NB4 (cell line): ENCODE data around the gene MRM3.
A peak's percentile ranks its signal among the peaks of the same experiment; 100 is the strongest.
"Not testable (repeated sequence)": the region's sequence is repeated elsewhere in the genome, so short reads cannot be mapped to it uniquely, and the experiment has no call there.

ENCODE experiments used
- DNase-seq: peaks from one replicate; pipeline ENCODE4 v3.0.0; 2010; ENCODE audit warnings: low read depth
- H3K4me3 ChIP-seq: one replicate; pipeline ENCODE4 v1.5.1; 2011; ENCODE audit warnings: mild to moderate bottlenecking, low read depth, low read length, moderate library complexity
- MYC ChIP-seq: IDR thresholded peaks from 2 replicates; pipeline ENCODE4 v1.6.1; 2011; ENCODE audit warnings: low read depth, low read length
- POLR2A ChIP-seq: IDR thresholded peaks from 2 replicates; pipeline ENCODE4 v1.6.1; 2011; ENCODE audit warnings: mild to moderate bottlenecking; ENCODE audit not compliant: insufficient read length; ENCODE audit errors: extremely low read depth
- TF ChIP-seq, protein P1 (sequence below): IDR thresholded peaks from 2 replicates; pipeline ENCODE4 v1.6.1; 2011; ENCODE audit warnings: low read depth, low read length
- TF ChIP-seq, protein P2 (sequence below): IDR thresholded peaks from one replicate; pipeline ENCODE4 v1.5.1; 2012; ENCODE audit warnings: low read depth, low read length

Gene MRM3

DNA sequence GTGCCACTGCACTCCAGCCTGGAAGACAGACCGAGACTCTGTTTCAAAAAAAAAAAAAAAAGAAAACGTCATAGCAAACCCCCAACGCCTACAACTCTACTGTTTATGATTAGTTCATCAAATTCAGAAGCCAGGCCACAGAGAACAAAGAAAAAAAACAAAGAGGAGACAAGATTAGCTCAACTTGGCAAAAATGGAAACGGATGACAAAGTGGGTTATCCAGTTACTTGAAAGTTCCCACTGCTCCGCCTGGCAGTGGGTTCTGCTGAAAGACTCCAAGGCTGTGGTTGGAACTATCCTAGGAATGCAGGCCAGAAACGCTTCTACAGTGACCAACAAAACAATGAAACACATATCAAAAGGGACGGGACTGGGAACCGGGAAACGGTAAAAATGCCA, 53.1 kb downstream of the MRM3 start:
- DNase-seq = no peak
- H3K4me3 ChIP-seq = no peak overlapping the region
- no peak for TF ChIP-seq POLR2A
- no peak for TF ChIP-seq MYC
- TF ChIP-seq, protein P1, sequence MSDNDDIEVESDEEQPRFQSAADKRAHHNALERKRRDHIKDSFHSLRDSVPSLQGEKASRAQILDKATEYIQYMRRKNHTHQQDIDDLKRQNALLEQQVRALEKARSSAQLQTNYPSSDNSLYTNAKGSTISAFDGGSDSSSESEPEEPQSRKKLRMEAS = no peak
- TF ChIP-seq, protein P2, sequence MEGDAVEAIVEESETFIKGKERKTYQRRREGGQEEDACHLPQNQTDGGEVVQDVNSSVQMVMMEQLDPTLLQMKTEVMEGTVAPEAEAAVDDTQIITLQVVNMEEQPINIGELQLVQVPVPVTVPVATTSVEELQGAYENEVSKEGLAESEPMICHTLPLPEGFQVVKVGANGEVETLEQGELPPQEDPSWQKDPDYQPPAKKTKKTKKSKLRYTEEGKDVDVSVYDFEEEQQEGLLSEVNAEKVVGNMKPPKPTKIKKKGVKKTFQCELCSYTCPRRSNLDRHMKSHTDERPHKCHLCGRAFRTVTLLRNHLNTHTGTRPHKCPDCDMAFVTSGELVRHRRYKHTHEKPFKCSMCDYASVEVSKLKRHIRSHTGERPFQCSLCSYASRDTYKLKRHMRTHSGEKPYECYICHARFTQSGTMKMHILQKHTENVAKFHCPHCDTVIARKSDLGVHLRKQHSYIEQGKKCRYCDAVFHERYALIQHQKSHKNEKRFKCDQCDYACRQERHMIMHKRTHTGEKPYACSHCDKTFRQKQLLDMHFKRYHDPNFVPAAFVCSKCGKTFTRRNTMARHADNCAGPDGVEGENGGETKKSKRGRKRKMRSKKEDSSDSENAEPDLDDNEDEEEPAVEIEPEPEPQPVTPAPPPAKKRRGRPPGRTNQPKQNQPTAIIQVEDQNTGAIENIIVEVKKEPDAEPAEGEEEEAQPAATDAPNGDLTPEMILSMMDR = no peak

DNA sequence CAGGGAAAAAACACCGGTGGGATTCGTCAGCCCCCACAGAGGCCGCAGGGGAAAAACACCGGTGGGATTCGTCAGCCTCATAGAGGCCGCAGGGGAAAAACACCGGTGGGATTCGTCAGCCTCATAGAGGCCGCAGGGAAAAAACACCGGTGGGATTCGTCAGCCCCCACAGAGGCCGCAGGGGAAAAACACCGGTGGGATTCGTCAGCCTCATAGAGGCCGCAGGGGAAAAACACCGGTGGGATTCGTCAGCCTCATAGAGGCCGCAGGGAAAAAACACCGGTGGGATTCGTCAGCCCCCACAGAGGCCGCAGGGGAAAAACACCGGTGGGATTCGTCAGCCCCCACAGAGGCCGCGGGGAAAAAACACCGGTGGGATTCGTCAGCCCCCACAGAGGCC, 53.6 kb downstream of the MRM3 start:
- not testable (repeated sequence) for DNase-seq, H3K4me3 ChIP-seq

DNA sequence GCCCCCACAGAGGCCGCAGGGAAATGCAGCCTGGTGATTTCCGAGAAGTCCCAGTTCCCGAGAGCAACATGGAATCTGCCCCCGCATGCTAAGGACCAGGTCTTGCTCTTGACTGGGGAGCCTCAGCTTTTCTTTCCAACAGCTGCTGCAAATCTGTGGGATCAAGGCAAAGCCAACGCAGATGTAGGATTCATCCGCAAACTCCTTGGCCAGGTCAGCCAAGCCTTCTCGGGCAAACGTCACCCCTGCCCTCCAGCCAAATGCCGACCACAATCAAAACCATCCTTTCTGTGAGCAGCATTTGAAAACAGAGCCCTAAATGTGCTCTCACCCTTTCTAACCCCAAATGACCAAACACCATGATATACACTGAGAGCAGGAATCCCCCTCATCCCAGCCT, 54.0 kb downstream of the MRM3 start:
- TF ChIP-seq MYC = no peak
- TF ChIP-seq POLR2A = no peak
- TF ChIP-seq, protein P2 = no peak
- TF ChIP-seq, protein P1 = no peak
- H3K4me3 ChIP-seq = no peak overlapping the region
- DNase-seq = no peak

DNA sequence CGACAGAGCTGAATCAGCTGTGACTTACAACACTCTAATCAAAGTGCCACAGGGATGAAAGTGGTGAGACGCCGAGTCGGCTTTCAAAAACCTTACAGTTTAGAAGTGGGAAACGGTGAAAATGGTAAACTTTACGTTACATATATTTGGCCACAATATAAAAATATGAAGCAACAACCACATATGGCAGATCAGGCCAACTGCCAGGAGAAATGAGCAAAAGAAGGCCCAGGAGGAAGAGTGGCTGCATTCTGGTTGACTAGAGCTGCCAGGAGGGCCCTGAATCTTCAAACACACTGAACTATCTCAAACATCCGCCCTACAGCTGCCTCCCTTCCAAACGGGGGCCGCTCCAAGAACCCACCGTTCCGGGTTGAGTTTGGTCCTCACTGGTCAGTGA, 56.3 kb downstream of the MRM3 start:
- TF ChIP-seq, protein P1 = no peak
- TF ChIP-seq, protein P2 = no peak
- TF ChIP-seq POLR2A = no peak
- TF ChIP-seq MYC = no peak
- DNase-seq = no peak
- H3K4me3 ChIP-seq = no peak overlapping the region

DNA sequence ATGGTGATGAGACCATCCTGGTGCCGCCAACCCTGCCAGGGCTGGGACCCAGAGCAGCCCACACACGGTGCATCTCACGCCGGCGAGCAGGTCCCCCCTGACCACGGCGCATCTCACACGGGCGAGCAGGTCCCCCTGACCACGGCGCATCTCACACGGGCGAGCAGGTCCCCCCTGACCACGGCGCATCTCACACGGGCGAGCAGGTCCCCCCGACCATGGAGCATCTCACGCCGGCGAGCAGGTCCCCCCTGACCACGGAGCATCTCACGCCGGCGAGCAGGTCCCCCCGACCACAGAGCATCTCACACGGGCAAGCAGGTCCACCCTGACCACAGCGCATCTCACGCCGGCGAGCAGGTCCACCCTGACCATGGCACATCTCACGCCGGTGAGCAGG, 59.2 kb downstream of the MRM3 start:
- TF ChIP-seq, protein P1 = no peak
- TF ChIP-seq MYC (no peak), POLR2A (no peak)
- TF ChIP-seq, protein P2 = no peak
- H3K4me3 ChIP-seq = no peak overlapping the region
- peak; percentile 4 for DNase-seq
